Ishikawa (cell line): ENCODE results near the gene LRRC55.

Experiments used
- CEBPB ChIP-seq: IDR thresholded peaks from 2 replicates; pipeline ENCODE4 v1.6.1; 2012
- EP300 ChIP-seq: IDR thresholded peaks from 2 replicates; pipeline ENCODE4 v1.6.1; 2012; ENCODE audit warnings: borderline replicate concordance
- FOXM1 ChIP-seq: IDR thresholded peaks from 2 replicates; pipeline ENCODE4 v1.6.1; 2012; ENCODE audit warnings: low read depth, borderline replicate concordance
- NFIC ChIP-seq: IDR thresholded peaks from 2 replicates; pipeline ENCODE4 v1.6.1; 2012
- RAD21 ChIP-seq: IDR thresholded peaks from 2 replicates; pipeline ENCODE4 v1.6.1; 2012; ENCODE audit warnings: low read depth
- REST ChIP-seq: IDR thresholded peaks from 2 replicates; pipeline ENCODE4 v1.6.1; 2012; ENCODE audit warnings: low read depth, mild to moderate bottlenecking
- TAF1 ChIP-seq: IDR thresholded peaks from 2 replicates; pipeline ENCODE4 v1.6.1; 2012; ENCODE audit warnings: low read depth, mild to moderate bottlenecking
- TCF12 ChIP-seq: IDR thresholded peaks from 2 replicates; pipeline ENCODE4 v1.6.1; 2012; ENCODE audit warnings: low read depth
- YY1 ChIP-seq: IDR thresholded peaks from 2 replicates; pipeline ENCODE4 v1.6.1; 2012; ENCODE audit warnings: low read depth
- TF ChIP-seq, protein P1 (sequence below): IDR thresholded peaks from 2 replicates; pipeline ENCODE4 v1.6.1; 2012

DNA sequence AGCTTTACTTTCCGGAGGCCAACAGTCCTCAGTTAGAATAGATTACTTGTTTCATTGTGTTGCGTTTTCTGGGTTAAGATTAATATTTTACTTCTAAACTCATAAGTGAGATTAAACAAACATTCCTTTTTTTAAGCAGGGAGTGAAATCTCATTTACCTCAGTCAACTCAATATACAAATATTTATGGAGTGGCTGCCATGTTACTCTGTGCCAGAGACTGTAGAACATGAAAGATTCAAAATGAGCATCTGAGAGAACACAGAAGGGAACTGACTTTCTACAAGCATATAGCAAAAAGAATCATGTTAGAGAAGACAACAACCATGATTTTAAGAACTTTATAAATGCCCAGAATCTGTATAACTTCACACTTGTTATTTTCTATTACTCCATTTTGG lies 3.4 kb upstream of the LRRC55 start:
- TF ChIP-seq YY1 (no peak), TAF1 (no peak), EP300 (no peak), NFIC (no peak), RAD21 (no peak), TCF12 (no peak), REST (no peak), CEBPB (no peak), FOXM1 (no peak)
- TF ChIP-seq, protein P1, sequence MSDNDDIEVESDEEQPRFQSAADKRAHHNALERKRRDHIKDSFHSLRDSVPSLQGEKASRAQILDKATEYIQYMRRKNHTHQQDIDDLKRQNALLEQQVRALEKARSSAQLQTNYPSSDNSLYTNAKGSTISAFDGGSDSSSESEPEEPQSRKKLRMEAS = no peak
